Psoas muscle (tissue), 8 donors: ENCODE data around the gene TMEM184A. TPM values are rescaled to one million over a fixed set of nuclear protein-coding genes. Genes with fewer than 3 reads are reported as not detected.

Source experiments
- ATAC-seq, 4 donors: fragments of 200-7000 bp; cut with Tn5 transposase; one replicate each; pipeline ENCODE4 v1.9.1; 2020; ENCODE audit warnings: moderate library complexity in 3 of 4, mild to moderate bottlenecking in 2 of 4
- DNase-seq, 2 donors: peaks; one replicate each; pipeline ENCODE4 v3.0.0-alpha.2; 2020
- H3K27ac ChIP-seq: fragments of 200-600 bp; one replicate; pipeline ENCODE4 v1.8.0; 2022
- H3K27me3 ChIP-seq, 3 donors: fragments of 200-600 bp in 1 of 3; one replicate each; pipeline versions ENCODE4 v1.6.1 to v1.8.0; 2013 to 2022; ENCODE audit warnings: low read length in 2 of 3, mild to moderate bottlenecking in 2 of 3, moderate library complexity in 1 of 3; ENCODE audit not compliant: insufficient read depth in 3 of 3
- H3K36me3 ChIP-seq, 2 donors: fragments of 200-600 bp in 1 of 2; one replicate each; pipeline versions ENCODE4 v1.6.1 to v1.8.0; 2013 to 2022; ENCODE audit warnings: low read depth in 1 of 2, mild to moderate bottlenecking in 1 of 2, moderate library complexity in 1 of 2; ENCODE audit not compliant: insufficient read depth in 1 of 2
- H3K4me1 ChIP-seq: fragments of 200-600 bp; one replicate; pipeline ENCODE4 v1.8.0; 2022
- H3K4me3 ChIP-seq: fragments of 200-600 bp; one replicate; pipeline ENCODE4 v1.8.0; 2022; ENCODE audit warnings: mild to moderate bottlenecking
- H3K9me3 ChIP-seq: fragments of 200-600 bp; one replicate; pipeline ENCODE4 v1.8.0; 2022
- WGBS, 3 donors: extraction: QIAGEN DNeasy Blood & Tissue Kit; methylation state at CpG; one replicate each; pipeline versions ENCODE4 v1.1.6 to v1.1.7; 2013; 5-methylcytosine and 5-hydroxymethylcytosine counted together
- intact Hi-C, 2 donors: fragments of 100-400 bp; cut with DNase I; formaldehyde crosslinking; loops; one replicate each; pipeline versions ENCODE4 v1.11.0 to v1.14.2; 2022
- polyA plus RNA-seq, 3 donors: library from polyadenylated mRNA; stranded (reverse); fragments of 200-250 nt; gene quantifications; one replicate each; pipeline ENCODE4 v1.2.3, GENCODE V29; 2013
- total RNA-seq, 4 donors: library from RNA; stranded (reverse); fragmentation: NEBNext Ultra II Directional in 2 of 4; extraction: Animal tissue kit (Norgen Biotek cat#: 25700) in 2 of 4; gene quantifications; one replicate each; pipeline versions ENCODE4 v1.2.1 to v1.2.4, GENCODE V29; 2021 to 2023
- TF ChIP-seq, protein P1 (sequence below): fragments of 200-600 bp; IDR thresholded peaks from one replicate; pipeline ENCODE4 v1.8.0; 2022; ENCODE audit warnings: antibody characterized with exemption
- donor health status: healthy with polysubstance abuse.
- donor health status: DM: no; HTN: no; CAD: no; lungs with moderate emphysema.
- donor health status: Bipolar disorder and iron deficiency.
- donor health status: healthy.
- donor health status: DM: yes; HTN: yes; CAD: no.
- donor health status: DM: no; HTN: no; CAD: no.
- donor health status: DM: no; HTN: no; CAD: no.
- donor health status: DM: yes; HTN: yes; CAD: no.

Gene TMEM184A
- total and polyA plus RNA-seq, 7 donors, result 0.40 to 6.0 (median 2.8) TPM

DNA sequence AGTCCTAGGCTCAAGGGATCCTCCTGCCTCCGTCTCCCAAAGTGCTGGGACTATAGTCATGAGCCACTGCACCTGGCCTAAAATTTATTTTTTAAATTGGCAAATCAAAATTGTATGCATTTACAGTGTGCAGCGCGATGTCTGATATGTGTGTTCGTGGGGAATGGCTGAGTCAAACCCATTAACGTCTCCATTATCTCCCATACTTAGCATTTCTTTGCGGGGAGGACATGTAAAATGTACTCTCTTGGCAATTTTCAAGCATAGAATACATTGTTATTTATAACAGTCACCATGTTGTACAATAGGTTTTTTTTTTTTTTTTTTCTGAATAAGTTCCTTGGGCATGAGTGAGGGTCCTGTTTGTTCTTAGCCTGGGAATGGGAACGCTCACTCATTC, 3.8 kb downstream of the TMEM184A start:
- H3K4me3 ChIP-seq, result no peak overlapping the region
- ATAC-seq (no peak), DNase-seq (no peak)
- H3K9me3 ChIP-seq, result no peaks in the 10 kb centered on the region
- intact Hi-C loops, result no loop called here
- no peak overlapping the region for H3K27ac ChIP-seq
- 81 to 83% (median 82%) methylated on average over 7 of the region's 7 CpGs for WGBS, 3 donors
- peaks cover 2 to 22% of the 10 kb centered on the region in 2 donors for H3K36me3 ChIP-seq
- no peaks in the 10 kb centered on the region for H3K27me3 ChIP-seq
- TF ChIP-seq, protein P1, sequence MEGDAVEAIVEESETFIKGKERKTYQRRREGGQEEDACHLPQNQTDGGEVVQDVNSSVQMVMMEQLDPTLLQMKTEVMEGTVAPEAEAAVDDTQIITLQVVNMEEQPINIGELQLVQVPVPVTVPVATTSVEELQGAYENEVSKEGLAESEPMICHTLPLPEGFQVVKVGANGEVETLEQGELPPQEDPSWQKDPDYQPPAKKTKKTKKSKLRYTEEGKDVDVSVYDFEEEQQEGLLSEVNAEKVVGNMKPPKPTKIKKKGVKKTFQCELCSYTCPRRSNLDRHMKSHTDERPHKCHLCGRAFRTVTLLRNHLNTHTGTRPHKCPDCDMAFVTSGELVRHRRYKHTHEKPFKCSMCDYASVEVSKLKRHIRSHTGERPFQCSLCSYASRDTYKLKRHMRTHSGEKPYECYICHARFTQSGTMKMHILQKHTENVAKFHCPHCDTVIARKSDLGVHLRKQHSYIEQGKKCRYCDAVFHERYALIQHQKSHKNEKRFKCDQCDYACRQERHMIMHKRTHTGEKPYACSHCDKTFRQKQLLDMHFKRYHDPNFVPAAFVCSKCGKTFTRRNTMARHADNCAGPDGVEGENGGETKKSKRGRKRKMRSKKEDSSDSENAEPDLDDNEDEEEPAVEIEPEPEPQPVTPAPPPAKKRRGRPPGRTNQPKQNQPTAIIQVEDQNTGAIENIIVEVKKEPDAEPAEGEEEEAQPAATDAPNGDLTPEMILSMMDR, result no peak
- H3K4me1 ChIP-seq, result peaks cover 13% of the 10 kb centered on the region

DNA sequence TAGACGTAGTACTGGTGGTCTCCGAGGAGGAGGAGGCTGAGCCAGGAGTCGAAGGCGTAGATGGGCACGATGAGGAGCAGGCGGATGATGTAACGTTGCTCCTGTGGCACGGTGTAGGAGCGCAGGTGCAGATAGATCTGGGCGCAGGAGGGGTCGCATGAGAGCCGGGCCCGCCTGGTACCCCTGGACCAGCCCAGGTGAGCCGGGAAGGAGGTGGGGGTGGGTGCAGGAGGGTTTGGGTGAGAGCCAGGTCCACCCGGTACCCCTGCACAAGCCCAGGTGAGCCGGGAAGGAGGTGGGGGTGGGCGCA, 5.2 kb downstream of the TMEM184A start:
- Histone ChIP-seq H3K36me3 (peaks cover 2 to 24% of the 10 kb centered on the region in 2 donors), H3K27ac (no peak overlapping the region), H3K27me3 (no peaks in the 10 kb centered on the region), H3K4me3 (no peak overlapping the region), H3K9me3 (no peaks in the 10 kb centered on the region), H3K4me1 (peaks cover 7% of the 10 kb centered on the region)
- intact Hi-C loops, result no loop called here
- DNase-seq (no peak), ATAC-seq (no peak)
- TF ChIP-seq, protein P1, result no peak
- 92 to 97% (median 92%) methylated on average over 10 to 17 of the region's 17 CpGs for WGBS, 3 donors

DNA sequence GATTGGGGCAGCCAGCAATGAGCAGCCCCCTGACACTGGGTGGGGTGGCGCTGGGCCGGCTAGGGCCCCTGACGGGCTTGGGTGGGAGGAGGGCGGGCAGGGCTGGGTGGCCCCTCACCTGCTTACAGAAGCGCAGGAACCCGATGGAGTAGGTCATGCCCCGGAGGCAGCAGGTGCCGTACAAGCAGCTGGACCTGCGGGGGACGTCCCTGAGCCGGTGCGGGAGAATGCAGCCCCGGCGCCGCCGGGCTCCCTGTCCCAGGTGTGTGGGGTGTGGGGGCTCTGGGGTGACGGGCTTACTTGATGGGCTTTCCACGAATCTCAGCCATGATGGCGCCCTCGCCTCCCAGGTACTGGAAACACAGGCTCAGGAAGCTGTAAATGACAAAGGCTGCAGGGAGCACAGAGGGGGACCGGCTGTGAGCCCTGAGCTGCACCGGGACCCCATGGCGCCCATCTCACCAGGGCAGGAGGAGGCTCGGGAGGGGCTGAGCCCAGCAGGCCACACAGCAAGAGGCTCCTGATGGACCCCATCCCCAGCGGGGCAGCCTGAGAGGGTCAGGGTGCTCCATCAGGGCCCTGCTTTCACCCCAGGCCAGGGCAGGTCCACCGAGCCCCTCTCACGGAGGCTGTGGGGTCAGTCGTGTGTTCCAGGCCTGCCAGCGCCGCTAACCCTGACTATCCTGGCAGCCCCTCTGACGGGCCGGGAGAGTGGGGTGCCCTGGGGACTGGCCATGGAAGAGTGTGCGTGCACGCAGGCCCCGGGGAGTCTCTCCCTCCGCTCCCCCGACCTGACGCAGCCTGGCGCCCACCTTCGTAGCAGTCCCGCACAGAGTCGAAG, 5.8 kb downstream of the TMEM184A start:
- Histone ChIP-seq H3K4me1 (peaks cover under 1% of the 10 kb centered on the region), H3K36me3 (peaks cover 2 to 24% of the 10 kb centered on the region in 2 donors), H3K4me3 (no peak overlapping the region), H3K27ac (no peak overlapping the region), H3K27me3 (no peaks in the 10 kb centered on the region), H3K9me3 (no peaks in the 10 kb centered on the region)
- intact Hi-C loops, result no loop called here
- peak; percentile 15 to 52 for DNase-seq
- no peak for ATAC-seq
- WGBS, 3 donors, result 84 to 90% (median 85%) methylated on average over 40 to 42 of the region's 42 CpGs
- TF ChIP-seq, protein P1, result no peak

DNA sequence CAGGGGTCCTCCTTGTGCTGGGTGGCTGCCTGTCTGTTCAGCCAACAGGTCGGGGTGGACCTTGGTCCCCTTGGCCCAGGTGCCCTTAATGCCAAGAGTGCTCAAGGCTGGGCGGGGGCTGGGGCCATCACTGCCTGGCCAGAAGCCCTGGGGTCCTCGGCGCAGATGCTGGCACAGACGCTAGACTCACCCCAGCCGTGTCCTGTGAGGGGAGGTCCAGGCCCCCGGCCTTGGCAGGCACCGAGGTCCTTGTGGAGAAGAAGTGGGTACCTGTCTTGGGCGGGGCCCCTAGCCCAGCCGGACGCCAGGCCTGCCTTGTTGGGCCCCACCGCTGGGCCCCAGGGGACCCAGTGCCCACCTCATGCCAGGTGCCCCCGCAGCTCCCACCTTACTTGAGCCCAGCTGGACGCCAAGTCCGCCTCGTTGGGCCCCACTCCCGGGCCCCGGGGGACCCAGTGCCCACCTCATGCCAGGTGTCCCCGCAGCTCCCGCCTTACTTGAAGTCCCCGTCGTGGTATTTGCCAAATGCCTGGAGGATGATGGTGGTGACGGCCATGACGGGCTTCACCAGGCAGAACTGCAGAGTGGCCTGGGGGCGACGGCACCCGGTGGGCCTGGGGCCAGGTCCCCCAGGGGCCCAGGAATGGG, 6.5 kb downstream of the TMEM184A start:
- TF ChIP-seq, protein P1, result no peak
- intact Hi-C loops, result no loop called here
- DNase-seq, result peak; percentile 11 to 45
- 82 to 90% (median 83%) methylated on average over 24 to 27 of the region's 27 CpGs for WGBS, 3 donors
- H3K9me3 ChIP-seq, result no peaks in the 10 kb centered on the region
- no peak overlapping the region for H3K27ac ChIP-seq
- no peaks in the 10 kb centered on the region for H3K27me3 ChIP-seq
- H3K36me3 ChIP-seq, result peaks cover 2 to 30% of the 10 kb centered on the region in 2 donors
- H3K4me3 ChIP-seq, result no peak overlapping the region
- no peak for ATAC-seq
- H3K4me1 ChIP-seq, result no peaks in the 10 kb centered on the region
